T-helper 17 cell (primary cell): ENCODE data around the gene FAAH. TPM values are rescaled to one million over a fixed set of nuclear protein-coding genes. Genes with fewer than 3 reads are reported as not detected.

Source experiments
- total RNA-seq, 4 donors: library from RNA in 2 of 4; stranded (reverse) in 2 of 4; gene quantifications; one replicate each; pipeline ENCODE4 v1.2.3 and lab custom pipeline; 2022 to 2026

Gene FAAH
- total RNA-seq, 2 donors from 2014 or later: 6.5 to 9.4 TPM

Other genes with a start within 250 kb of the FAAH start
- not detected for gene TSPAN1, start 219.2 kb upstream of the FAAH start, total RNA-seq
- not detected for gene P3R3URF, start 217.8 kb upstream of the FAAH start, total RNA-seq
- gene POMGNT1, start 195.9 kb upstream of the FAAH start, total RNA-seq: 10 to 100 TPM; 33.8 to 39.3 TPM
- gene LURAP1, start 191.0 kb upstream of the FAAH start, total RNA-seq: not detected
- gene RAD54L, start 146.6 kb upstream of the FAAH start, total RNA-seq: under 1 TPM; 0.72 to 0.73 TPM
- gene LRRC41, start 90.7 kb upstream of the FAAH start, total RNA-seq: 10 to 100 TPM; 30.0 to 30.1 TPM
- gene UQCRH, start 90.6 kb upstream of the FAAH start, total RNA-seq: 100 to 1,000 TPM in 1 of 2 donors, 10 to 100 TPM in 1; 91.0 to 123 TPM
- gene NSUN4, start 53.5 kb upstream of the FAAH start, total RNA-seq: 10 to 100 TPM; 30.5 to 40.0 TPM
- gene DMBX1, start 95.5 kb downstream of the FAAH start, total RNA-seq: not detected
- gene KNCN, start 157.3 kb downstream of the FAAH start, total RNA-seq: not detected
- 10 to 100 TPM; 48.5 to 73.2 TPM for gene MKNK1, start 210.0 kb downstream of the FAAH start, total RNA-seq
- 10 to 100 TPM; 13.3 to 20.4 TPM for gene MOB3C, start 222.5 kb downstream of the FAAH start, total RNA-seq